Measurements from ENCODE around the gene PPP1R12A.

DNA sequence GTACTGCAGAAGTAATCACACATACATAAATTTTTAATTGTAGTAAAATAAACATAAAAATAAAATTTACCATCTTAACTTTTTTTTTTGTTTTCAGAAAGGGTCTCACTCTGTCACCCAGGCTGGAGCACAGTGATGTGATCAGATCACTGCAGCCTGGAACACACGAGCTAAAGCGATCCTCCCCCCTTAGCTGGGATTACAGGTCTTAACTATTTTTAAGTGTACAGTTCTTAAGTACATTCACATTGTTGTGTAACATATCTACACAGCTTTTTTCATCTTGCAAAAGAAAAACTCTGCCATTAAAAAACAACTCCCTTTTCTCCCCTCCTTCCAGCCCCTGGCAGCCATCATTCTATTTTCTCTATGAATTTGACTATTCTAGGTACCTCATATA, 92.3 kb downstream of the PPP1R12A start:
- TF ChIP-seq, protein P1, sequence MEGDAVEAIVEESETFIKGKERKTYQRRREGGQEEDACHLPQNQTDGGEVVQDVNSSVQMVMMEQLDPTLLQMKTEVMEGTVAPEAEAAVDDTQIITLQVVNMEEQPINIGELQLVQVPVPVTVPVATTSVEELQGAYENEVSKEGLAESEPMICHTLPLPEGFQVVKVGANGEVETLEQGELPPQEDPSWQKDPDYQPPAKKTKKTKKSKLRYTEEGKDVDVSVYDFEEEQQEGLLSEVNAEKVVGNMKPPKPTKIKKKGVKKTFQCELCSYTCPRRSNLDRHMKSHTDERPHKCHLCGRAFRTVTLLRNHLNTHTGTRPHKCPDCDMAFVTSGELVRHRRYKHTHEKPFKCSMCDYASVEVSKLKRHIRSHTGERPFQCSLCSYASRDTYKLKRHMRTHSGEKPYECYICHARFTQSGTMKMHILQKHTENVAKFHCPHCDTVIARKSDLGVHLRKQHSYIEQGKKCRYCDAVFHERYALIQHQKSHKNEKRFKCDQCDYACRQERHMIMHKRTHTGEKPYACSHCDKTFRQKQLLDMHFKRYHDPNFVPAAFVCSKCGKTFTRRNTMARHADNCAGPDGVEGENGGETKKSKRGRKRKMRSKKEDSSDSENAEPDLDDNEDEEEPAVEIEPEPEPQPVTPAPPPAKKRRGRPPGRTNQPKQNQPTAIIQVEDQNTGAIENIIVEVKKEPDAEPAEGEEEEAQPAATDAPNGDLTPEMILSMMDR (conservative IDR thresholded peaks at IDR 0.05): no peak
- no peak for TF ChIP-seq EZH2 (IDR thresholded peaks at IDR 0.05; ENCODE audit: low read depth)

All from PC-9 (cell line).